HG03439 (cell line): ENCODE results near the gene MAPK12.
"Not testable (repeated sequence)": the region's sequence is repeated elsewhere in the genome, so short reads cannot be mapped to it uniquely, and the experiment has no call there.

ENCODE experiments used
- ATAC-seq: cut with Tn5 transposase; IDR thresholded peaks from one replicate; pipeline ENCODE4 v1.9.1; 2021; ENCODE audit warnings: mild to moderate bottlenecking, moderate library complexity; ENCODE audit not compliant: unreplicated experiment

MAPK12 gene

DNA sequence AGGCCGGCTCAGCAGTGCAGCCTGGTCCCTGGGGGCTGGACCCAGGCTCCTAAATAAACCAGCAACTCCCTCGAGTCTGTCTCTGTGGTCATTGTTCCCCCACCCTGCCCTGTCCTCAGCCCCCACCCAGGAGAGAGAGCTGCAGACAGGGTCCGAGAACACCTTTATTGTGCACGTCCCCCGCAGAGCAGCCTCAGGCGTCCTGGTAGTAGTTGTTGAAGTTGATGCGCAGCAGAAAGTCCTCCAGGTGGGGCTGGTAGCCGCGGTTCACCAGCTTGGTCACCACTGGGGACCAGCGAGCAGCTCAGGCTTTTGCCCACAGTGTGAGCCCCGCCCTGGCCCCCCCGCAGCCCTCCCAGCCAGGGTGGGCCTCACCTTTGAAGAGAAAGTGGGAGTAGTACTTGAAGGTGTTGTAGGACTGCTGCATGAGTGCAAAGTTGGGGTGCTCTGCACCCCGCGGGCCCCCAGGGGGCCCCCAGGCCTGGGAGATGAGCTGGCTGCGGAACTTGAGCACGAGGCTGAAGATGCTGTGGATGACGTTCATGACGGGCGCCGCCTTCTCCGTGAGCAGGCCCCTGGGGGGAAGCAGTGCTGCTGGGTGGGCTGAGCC lies 43.8 kb downstream of the MAPK12 start:
- ATAC-seq: no peak

DNA sequence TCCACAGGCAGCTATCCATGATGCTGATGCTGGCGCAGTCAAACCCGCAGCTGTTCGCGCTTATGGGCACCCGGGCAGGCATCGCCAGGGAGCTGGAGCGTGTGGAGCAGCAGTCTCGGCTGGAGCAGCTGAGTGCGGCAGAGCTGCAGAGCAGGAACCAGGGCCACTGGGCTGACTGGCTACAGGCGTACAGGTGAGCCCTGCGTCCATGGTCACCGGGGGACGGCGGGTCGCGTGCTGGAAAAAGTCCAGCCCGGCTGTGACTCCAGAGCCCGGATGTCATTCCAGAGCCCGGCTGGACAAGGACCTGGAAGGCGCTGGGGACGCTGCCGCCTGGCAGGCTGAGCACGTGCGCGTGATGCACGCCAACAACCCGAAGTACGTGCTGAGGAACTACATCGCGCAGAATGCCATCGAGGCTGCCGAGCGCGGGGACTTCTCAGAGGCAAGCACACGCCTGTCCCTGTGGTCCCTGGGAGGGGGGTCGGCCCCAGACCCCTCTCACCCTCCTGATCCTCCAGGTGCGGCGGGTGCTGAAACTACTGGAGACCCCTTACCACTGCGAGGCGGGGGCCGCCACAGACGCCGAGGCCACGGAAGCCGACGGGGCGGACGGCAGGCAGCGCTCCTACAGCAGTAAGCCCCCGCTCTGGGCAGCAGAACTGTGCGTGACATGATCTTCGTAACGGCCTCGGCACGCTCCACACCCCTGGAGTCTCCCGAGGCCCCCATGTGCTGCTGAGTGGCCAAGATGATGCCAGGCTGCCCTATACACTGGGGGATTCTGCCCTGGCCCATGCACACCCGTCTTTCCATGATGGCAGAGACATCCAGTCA lies 44.6 kb downstream of the MAPK12 start:
- ATAC-seq: no peak

- ATAC-seq: no peak
Measured at GRCh38 chr22:50216055-50216683, 45.3 kb downstream of the MAPK12 start.

- no peak for ATAC-seq
Measured at GRCh38 chr22:50215297-50216054, 46.0 kb downstream of the MAPK12 start.

DNA sequence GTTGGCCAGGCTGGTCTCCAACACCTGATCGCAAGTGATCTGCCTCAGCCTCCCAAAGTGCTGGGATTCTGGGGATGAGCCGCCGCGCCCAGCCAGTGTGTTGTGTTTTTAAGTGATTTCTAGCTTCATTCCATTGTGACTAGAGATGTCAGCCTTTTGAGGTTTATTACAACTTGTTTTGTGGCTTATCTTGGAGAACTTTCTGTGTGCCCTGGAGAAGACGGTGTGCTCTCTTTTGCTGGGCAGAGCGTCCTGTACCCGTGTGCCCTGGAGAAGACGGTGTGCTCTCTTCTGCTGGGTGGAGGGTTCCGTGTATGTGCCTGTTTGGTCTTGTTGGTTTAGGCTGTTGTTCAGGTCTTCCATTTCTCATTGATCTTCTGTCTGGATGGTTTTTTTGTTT lies 48.2 kb downstream of the MAPK12 start:
- no peak for ATAC-seq

DNA sequence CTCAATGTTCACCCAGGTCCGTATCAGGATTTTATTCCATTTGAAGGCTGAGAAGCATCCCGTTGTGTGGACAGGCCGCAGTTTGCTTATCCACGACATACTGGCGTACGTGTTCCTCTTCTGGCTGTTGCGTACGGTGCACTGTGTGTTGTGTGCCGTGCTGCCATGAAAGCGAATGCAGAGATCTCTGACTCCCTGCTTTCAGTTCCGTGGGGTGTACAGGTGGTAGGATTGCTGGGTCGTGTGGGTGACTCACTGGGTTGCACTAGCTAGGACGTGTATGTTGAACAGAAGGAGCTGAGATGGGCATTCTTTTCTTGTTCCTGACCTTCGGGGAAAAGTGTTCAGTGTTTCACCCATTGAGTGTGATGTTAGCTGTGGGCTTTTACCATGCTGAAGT lies 50.3 kb downstream of the MAPK12 start:
- ATAC-seq: no peak

DNA sequence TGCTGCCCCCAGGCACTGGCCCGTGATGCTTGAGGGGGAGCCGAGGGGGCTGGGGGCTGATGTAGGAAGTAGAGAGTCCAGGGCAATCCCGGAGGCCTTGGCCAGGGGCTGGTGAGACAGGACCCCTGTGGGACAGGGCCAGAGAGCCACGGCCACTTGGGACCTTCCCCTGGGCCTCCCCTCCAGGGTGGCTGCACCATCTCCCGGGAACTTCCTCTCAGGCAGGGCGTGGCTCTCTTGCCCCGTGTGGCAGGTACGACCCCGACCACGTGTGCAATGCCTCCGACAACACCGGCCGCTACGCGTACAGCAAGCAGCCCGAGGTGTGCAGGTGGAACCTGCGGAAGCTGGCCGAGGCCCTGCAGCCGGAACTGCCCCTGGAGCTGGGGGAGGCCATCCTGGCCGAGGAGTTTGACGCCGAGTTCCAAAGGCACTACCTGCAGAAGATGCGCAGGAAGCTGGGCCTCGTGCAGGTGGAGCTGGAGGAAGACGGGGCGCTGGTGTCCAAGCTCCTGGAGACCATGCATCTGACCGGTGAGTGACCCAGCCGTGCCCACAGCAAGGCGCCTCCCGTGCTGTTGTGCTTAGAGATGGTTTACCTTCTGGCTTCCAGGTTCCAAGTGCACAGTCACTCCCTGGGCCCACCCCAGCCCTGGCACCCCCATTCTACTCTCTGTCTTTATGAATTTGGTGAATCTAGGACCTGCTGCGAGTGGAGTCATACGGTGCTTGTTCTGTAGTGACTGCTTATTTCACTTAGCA lies 50.9 kb downstream of the MAPK12 start:
- ATAC-seq: no peak

GRCh38 chr22:50209893-50210292 lies 51.6 kb downstream of the MAPK12 start:
- no peak for ATAC-seq

GRCh38 chr22:50208939-50209892 lies 52.3 kb downstream of the MAPK12 start:
- ATAC-seq: no peak

GRCh38 chr22:50208430-50208938 lies 53.0 kb downstream of the MAPK12 start:
- ATAC-seq: no peak

DNA sequence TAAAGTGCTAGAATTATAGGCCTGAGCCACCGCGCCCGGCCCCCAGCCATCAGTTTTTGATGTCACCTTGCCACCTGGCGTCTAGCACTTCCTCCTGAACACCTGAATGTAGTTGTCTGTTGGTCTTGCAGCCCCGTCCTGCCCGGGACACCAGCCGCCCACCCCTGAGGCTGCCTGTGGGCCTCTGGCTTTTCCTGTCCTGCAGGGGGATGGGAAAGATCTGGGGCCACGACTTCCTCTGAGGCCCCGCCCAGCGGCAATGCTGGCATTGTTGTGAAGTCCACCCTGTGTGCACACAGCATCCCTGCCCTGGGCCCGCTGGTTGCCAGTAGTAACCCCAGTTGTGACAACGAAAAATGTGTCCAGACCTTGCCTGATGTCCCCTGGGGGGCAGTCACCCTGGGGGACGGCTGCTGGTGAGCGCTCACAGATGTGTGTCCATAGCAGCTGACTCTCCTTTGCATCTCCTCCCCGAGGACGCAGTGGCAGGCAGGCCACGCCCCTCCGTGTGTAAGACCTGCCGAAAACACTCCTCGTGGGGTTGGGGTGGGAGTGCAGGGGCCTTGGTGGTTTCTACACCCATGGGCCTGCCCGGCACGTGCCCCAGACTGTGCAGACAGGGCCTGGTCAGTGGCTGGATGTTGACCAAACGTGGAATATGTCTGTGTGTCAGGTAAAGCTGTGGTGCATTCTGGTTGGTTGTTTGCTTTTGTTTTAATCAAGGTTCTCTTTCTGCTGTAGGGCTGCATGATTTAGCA lies 53.9 kb downstream of the MAPK12 start:
- ATAC-seq: no peak

DNA sequence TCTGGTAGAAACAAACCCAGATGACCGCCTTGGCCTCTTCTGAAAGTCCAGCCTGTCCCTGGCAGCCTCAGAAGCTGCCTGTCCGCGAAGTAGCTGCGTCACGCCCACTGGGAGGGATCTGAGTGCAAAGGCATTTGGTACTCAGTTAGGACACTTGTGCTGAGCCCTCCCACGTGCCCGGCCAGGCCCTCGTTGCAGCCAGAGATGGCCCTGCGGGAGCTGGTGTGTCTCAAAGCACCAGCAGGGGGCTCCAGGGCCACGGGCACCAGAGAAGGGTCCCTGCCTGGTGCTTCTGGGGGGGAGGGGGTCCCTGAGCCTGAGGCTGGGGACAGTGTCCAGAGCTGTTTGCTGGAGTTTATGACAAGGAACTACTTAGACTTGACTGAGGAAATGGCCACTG lies 54.9 kb downstream of the MAPK12 start:
- ATAC-seq: no peak

DNA sequence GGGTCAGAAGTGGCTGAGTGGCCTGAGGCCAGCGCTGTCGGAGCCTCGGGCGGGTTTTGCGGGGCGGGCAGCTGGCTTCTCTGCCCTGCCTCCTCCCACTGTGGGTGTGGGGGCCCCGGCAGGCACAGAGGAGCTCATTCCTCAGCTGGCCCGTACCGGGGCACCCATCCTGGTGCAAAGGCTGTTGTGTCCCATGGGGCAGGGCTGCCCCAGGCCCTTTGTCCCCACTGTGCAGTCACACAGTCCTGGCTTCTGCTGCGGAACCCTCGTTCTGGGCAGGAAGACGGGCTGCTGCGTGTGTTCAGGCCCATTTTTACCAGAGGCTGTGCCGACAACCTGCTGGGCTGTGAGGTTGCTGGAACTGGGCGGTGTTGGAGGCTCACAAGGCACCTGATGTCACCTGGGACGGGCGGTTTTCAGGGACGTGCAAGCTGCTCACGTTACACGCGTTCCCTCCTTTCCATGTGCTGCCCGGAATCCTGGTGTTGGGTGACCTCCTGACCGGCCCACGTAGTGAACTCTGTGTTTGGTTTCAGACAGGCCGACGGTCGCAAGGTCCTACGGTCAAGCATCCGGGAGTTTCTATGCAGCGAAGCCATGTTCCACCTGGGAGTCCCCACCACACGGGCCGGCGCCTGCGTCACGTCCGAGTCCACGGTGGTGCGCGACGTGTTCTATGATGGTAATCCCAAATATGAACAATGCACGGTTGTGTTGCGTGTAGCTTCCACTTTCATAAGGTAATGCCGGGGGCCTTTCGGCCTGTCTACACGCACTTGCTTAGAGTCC lies 55.5 kb downstream of the MAPK12 start:
- ATAC-seq: no peak

- not testable (repeated sequence) for ATAC-seq
Measured at GRCh38 chr22:50204998-50205397, 56.5 kb downstream of the MAPK12 start.

DNA sequence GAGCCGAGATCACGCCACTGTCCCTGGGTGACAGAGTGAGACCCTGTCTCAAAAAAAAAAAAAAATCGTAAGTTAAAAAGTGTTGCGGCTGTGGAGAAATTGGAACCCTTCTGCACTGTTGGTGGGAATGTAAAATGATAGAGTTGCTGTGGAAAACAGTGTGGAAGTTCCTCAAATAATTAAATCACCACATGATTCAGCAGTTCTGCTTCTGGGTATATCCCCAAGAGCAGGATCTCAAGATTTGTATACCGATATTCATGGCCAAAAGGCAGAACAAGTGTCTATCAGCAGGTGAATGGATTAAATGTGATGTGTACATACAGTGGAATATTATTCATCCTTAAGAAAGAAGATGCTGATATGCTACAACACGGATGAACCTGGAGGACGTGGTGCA lies 56.9 kb downstream of the MAPK12 start:
- no peak for ATAC-seq

GRCh38 chr22:50203288-50203687 lies 58.2 kb downstream of the MAPK12 start:
- ATAC-seq: no peak
